PC-3 (cell line): ENCODE measurements around the gene NTM. TPM values are rescaled to one million over a fixed set of nuclear protein-coding genes. Genes with fewer than 3 reads are reported as not detected.

Source experiments
- ATAC-seq: fragments of 200-7000 bp; cut with Tn5 transposase; 2 replicates; pipeline ENCODE4 v1.9.1; 2020; ENCODE audit warnings: mild to moderate bottlenecking, moderate library complexity
- BruUV-seq: library from RNA; stranded (reverse); fragments of 400-500 nt; replicated peaks from 2 replicates; lab custom pipeline; 2021; lab: Mats Ljungman, UMichigan
- CTCF ChIA-PET: fragments of 300-600 bp; sonication (Branson Sonifier 250); formaldehyde crosslinking; loops from one replicate; lab custom pipeline; 2022; ENCODE audit warnings: antibody characterized with exemption; lab: Charles Lee
- POLR2A ChIA-PET: fragments of 300-600 bp; sonication (Branson Sonifier 250); formaldehyde crosslinking; loops from one replicate; lab custom pipeline; 2022; ENCODE audit warnings: antibody characterized with exemption; ENCODE audit not compliant: unreplicated experiment; lab: Charles Lee
- DNase-seq: peaks from one replicate; pipeline ENCODE4 v3.0.0-alpha.2; 2015
- H2AFZ ChIP-seq: fragments of 300-600 bp; sonication (generic); 2 replicates; pipeline ENCODE4 v1.6.0; 2016; ENCODE audit warnings: antibody characterized with exemption, low read length
- H3F3A ChIP-seq: fragments of 300-600 bp; sonication (generic); one replicate; pipeline ENCODE4 v1.6.0; 2017; ENCODE audit warnings: antibody characterized with exemption, low read length, control low read depth, mild to moderate bottlenecking; ENCODE audit not compliant: unreplicated experiment
- H3K27ac ChIP-seq: fragments of 300-600 bp; sonication (generic); 2 replicates; pipeline ENCODE4 v1.5.1; 2016; ENCODE audit warnings: mild to moderate bottlenecking, low read length
- H3K27me3 ChIP-seq: fragments of 300-600 bp; sonication (generic); 2 replicates; pipeline ENCODE4 v1.6.1; 2016; ENCODE audit warnings: low read length, mixed read lengths
- H3K36me3 ChIP-seq: fragments of 300-600 bp; sonication (generic); 2 replicates; pipeline ENCODE4 v1.6.1; 2016; ENCODE audit warnings: low read depth, mixed run types, low read length, mixed read lengths
- H3K4me1 ChIP-seq: fragments of 300-600 bp; sonication (generic); 2 replicates; pipeline ENCODE4 v1.5.1; 2016; ENCODE audit warnings: low read length; ENCODE audit not compliant: insufficient read depth
- H3K4me2 ChIP-seq: fragments of 300-600 bp; sonication (generic); 2 replicates; pipeline ENCODE4 v1.6.0; 2016; ENCODE audit warnings: low read length
- H3K4me3 ChIP-seq: fragments of 300-600 bp; sonication (generic); 2 replicates; pipeline ENCODE4 v1.5.1; 2016; ENCODE audit warnings: mild to moderate bottlenecking, low read length, mixed read lengths
- H3K79me2 ChIP-seq: fragments of 300-600 bp; sonication (generic); 2 replicates; pipeline ENCODE4 v1.6.1; 2017; ENCODE audit warnings: low read length, mixed read lengths
- H3K9ac ChIP-seq: fragments of 300-600 bp; sonication (generic); 2 replicates; pipeline ENCODE4 v1.6.0; 2016; ENCODE audit warnings: mild to moderate bottlenecking, low read length
- H3K9me2 ChIP-seq: fragments of 300-600 bp; sonication (generic); replicated peaks from 2 replicates; pipeline ENCODE4 v1.6.1; 2016; ENCODE audit warnings: mixed run types, low read length, mixed read lengths
- H3K9me3 ChIP-seq: fragments of 300-600 bp; sonication (generic); 2 replicates; pipeline ENCODE4 v1.6.1; 2016; ENCODE audit warnings: low read length, mixed read lengths
- H4K20me1 ChIP-seq: fragments of 300-600 bp; sonication (generic); 2 replicates; pipeline ENCODE4 v1.6.1; 2016; ENCODE audit warnings: low read length, mixed read lengths
- EZH2 ChIP-seq: fragments of 300-600 bp; sonication (generic); IDR thresholded peaks from one replicate; pipeline ENCODE4 v1.6.1; 2017; ENCODE audit warnings: antibody characterized with exemption, mild to moderate bottlenecking, low read length; ENCODE audit not compliant: unreplicated experiment
- EZH2phosphoT487 ChIP-seq: fragments of 300-600 bp; sonication (generic); IDR thresholded peaks from 2 replicates; pipeline ENCODE4 v1.6.1; 2018; ENCODE audit warnings: mild to moderate bottlenecking, antibody characterized with exemption, low read length, borderline replicate concordance
- intact Hi-C: fragments of 100-400 bp; cut with micrococcal nuclease; formaldehyde crosslinking; loops from 2 replicates; pipeline ENCODE4 v1.9.0; 2023
- total RNA-seq: library from RNA; depleted of rRNA; stranded (reverse); fragments of >200 nt; gene quantifications from 2 replicates; pipeline ENCODE4 v1.2.3, GENCODE V29; 2014
- TF ChIP-seq, protein P1 (sequence below): fragments of 300-600 bp; sonication (generic); conservative IDR thresholded peaks from 2 replicates; pipeline ENCODE4 v1.5.1; 2017; ENCODE audit warnings: antibody characterized with exemption, low read depth, mild to moderate bottlenecking, low read length

NTM gene
- total RNA-seq, 1 experiment from 2014 or later, result not detected

DNA sequence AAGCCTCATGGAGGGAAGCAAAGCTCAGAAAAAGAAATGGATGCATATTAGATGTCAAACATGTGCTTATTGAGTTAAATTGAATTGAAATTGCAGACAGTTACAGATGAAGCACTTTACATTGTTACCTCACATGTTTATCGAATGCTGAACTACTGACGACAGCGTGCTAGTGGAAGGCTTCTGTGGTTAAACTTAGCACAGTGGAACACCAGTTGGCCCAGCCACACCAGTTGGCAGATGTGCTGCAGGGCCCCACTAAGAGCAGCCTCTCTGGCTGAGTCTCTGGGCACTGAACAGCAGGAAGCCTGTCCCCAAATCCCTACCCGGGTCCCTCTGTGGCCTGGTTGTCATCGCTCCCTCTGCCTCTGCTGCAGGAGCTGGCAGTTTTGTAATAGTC lies 242.1 kb downstream of the NTM start:
- no TSS peak for BruUV-seq
- H3K36me3 ChIP-seq, result no peaks in the 10 kb centered on the region
- CTCF ChIA-PET, result no interaction called here

DNA sequence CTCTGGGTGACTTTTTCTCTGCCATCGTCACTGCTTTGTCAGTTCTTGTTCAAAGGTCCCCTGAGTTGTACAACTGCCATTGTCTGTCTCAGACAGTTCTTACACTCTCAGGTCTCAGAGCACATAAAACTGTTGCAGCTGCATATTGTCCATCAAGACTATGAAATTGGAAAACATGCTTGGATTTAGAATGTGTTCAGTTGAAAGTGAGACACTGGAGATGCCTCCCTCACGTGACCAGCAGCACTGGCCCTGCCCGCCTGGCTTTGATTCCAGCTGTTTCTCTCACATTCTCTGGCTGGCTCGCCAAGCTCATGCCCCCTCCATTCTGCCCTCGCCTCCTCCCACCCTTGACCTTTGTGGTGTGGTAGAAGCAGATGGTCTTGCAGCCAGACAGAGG lies 244.2 kb downstream of the NTM start:
- ChIA-PET POLR2A (no interaction called here), CTCF (no interaction called here)
- peaks cover 88% of the 10 kb centered on the region for H3K27me3 ChIP-seq
- no peaks in the 10 kb centered on the region for H3K4me1 ChIP-seq
- H3K27ac ChIP-seq, result no peak overlapping the region
- H3K9me3 ChIP-seq, result no peaks in the 10 kb centered on the region
- TF ChIP-seq EZH2phosphoT487 (no peak), EZH2 (no peak)
- TF ChIP-seq, protein P1, sequence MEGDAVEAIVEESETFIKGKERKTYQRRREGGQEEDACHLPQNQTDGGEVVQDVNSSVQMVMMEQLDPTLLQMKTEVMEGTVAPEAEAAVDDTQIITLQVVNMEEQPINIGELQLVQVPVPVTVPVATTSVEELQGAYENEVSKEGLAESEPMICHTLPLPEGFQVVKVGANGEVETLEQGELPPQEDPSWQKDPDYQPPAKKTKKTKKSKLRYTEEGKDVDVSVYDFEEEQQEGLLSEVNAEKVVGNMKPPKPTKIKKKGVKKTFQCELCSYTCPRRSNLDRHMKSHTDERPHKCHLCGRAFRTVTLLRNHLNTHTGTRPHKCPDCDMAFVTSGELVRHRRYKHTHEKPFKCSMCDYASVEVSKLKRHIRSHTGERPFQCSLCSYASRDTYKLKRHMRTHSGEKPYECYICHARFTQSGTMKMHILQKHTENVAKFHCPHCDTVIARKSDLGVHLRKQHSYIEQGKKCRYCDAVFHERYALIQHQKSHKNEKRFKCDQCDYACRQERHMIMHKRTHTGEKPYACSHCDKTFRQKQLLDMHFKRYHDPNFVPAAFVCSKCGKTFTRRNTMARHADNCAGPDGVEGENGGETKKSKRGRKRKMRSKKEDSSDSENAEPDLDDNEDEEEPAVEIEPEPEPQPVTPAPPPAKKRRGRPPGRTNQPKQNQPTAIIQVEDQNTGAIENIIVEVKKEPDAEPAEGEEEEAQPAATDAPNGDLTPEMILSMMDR, result no peak
- no peak for ATAC-seq
- H3K9ac ChIP-seq, result no peak overlapping the region
- H3K9me2 ChIP-seq, result no peaks in the 10 kb centered on the region
- H3K4me2 ChIP-seq, result no peak overlapping the region
- no peak overlapping the region for H3K4me3 ChIP-seq
- intact Hi-C loops, result no loop called here
- no peak for DNase-seq
- BruUV-seq, result no TSS peak
- no peak overlapping the region for H2AFZ ChIP-seq
- no peaks in the 10 kb centered on the region for H3K79me2 ChIP-seq
- H3K36me3 ChIP-seq, result no peaks in the 10 kb centered on the region
- no peaks in the 10 kb centered on the region for H3F3A ChIP-seq
- H4K20me1 ChIP-seq, result no peaks in the 10 kb centered on the region

More for the DNA sequence above, 242.1 kb downstream of the NTM start:
- H4K20me1 ChIP-seq, result no peaks in the 10 kb centered on the region
- H3K27ac ChIP-seq, result no peak overlapping the region
- no peaks in the 10 kb centered on the region for H3K79me2 ChIP-seq
- H3K4me1 ChIP-seq, result no peaks in the 10 kb centered on the region
- no peak overlapping the region for H2AFZ ChIP-seq
- DNase-seq, result no peak
- H3K9ac ChIP-seq, result no peak overlapping the region
- no peak overlapping the region for H3K4me3 ChIP-seq
- TF ChIP-seq EZH2, result no peak
- TF ChIP-seq, protein P1, result no peak
- TF ChIP-seq EZH2phosphoT487, result no peak
- no peaks in the 10 kb centered on the region for H3F3A ChIP-seq
- no peak overlapping the region for H3K4me2 ChIP-seq
- intact Hi-C loops, result no loop called here
- no peaks in the 10 kb centered on the region for H3K9me2 ChIP-seq
- no peaks in the 10 kb centered on the region for H3K9me3 ChIP-seq
- POLR2A ChIA-PET, result no interaction called here
- no peak for ATAC-seq
- peaks cover 74% of the 10 kb centered on the region for H3K27me3 ChIP-seq

- Histone ChIP-seq H3K4me3 (no peak overlapping the region), H3K79me2 (no peaks in the 10 kb centered on the region), H3K27me3 (peaks cover 81% of the 10 kb centered on the region), H3K27ac (no peak overlapping the region), H3K4me2 (no peak overlapping the region), H3K36me3 (no peaks in the 10 kb centered on the region), H3F3A (no peaks in the 10 kb centered on the region), H2AFZ (no peak overlapping the region), H3K9ac (no peak overlapping the region), H3K4me1 (no peaks in the 10 kb centered on the region), H4K20me1 (no peaks in the 10 kb centered on the region), H3K9me3 (no peaks in the 10 kb centered on the region), H3K9me2 (no peaks in the 10 kb centered on the region)
- DNase-seq (no peak), ATAC-seq (no peak)
- CTCF ChIA-PET, result no interaction called here
- TF ChIP-seq EZH2phosphoT487 (no peak), EZH2 (no peak)
- TF ChIP-seq, protein P1, result no peak
- intact Hi-C loops, result no loop called here
- BruUV-seq, result no TSS peak
- POLR2A ChIA-PET, result no interaction called here
These were observed 245.2 kb downstream of the NTM start for GRCh38 chr11:131615611-131616010.
